ENCODE data around the gene GNAT3.

Gene GNAT3

GRCh38 chr7:80550005-80550404 is 38.1 kb upstream of the GNAT3 start:
- DNase-seq (no peak), ATAC-seq (ENCODE audit: insufficient read depth, low read depth) (no peak)
- no peak for TF ChIP-seq CTCF (IDR thresholded peaks at IDR 0.05; ENCODE audit: borderline replicate concordance, extremely low read depth, low read length, poor library complexity, severe bottlenecking)
- no peak for TF ChIP-seq EZH2 (IDR thresholded peaks at IDR 0.05; ENCODE audit: borderline replicate concordance, low read depth, low read length, severe bottlenecking)
- no peaks in the 10 kb centered on the region for H3K36me3 ChIP-seq (ENCODE audit: insufficient read depth, low read length)
- no peak overlapping the region for H3K4me2 ChIP-seq (ENCODE audit: insufficient read depth, low read length)
- H3K4me1 ChIP-seq (ENCODE audit: insufficient read depth, low read length), result no peaks in the 10 kb centered on the region
- no peaks in the 10 kb centered on the region for H3K27me3 ChIP-seq (ENCODE audit: insufficient read depth, low read length, poor library complexity)
- H3K9ac ChIP-seq (ENCODE audit: low read depth, low read length), result no peak overlapping the region
- H4K20me1 ChIP-seq (ENCODE audit: insufficient read depth, low read length), result no peaks in the 10 kb centered on the region
- no peaks in the 10 kb centered on the region for H3K79me2 ChIP-seq (ENCODE audit: insufficient read depth, low read length)
- no peak overlapping the region for H3K4me3 ChIP-seq (ENCODE audit: low read depth in 1 of 2, low read length in 2 of 2)
- H3K9me3 ChIP-seq (ENCODE audit: insufficient read depth, low read length, severe bottlenecking), result no peaks in the 10 kb centered on the region
- no peak overlapping the region for H2AFZ ChIP-seq (ENCODE audit: low read depth, low read length)
- no peak overlapping the region for H3K27ac ChIP-seq (ENCODE audit: low read length)

DNA sequence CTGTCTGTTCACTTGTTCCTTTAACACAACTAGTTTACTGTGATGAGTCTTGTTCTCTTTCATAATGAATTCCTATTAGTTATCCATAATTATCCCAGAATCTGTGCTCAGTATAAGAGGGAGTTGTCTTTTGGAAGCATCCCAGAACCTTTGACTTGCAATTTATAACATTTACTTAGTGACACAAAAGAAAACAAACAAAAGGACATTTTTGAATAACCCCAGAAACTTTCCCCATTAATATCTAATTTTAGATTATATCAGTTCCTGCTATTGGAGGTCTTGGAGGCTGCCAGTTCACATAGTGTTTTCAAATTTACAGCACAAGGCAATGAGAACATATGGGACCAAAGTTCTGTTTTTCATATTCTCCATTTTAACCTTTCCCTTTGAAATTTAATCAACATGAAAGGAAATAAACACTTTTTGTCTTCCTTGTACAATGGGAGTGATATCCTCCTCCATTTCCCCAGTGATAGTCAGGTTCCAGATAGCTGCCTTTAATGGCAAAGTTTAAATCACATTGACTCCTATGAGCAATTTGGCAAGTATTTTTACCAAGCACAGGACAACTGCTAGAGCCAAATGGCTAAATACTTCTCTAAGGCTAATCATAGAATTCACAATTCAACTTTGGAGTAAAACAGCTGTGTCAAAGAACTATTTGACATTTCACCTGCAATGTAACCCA is 37.1 kb upstream of the GNAT3 start:
- Histone ChIP-seq H3K36me3 (ENCODE audit: insufficient read depth, low read length) (no peaks in the 10 kb centered on the region), H4K20me1 (ENCODE audit: insufficient read depth, low read length) (no peaks in the 10 kb centered on the region), H3K79me2 (ENCODE audit: insufficient read depth, low read length) (no peaks in the 10 kb centered on the region), H3K27me3 (ENCODE audit: insufficient read depth, low read length, poor library complexity) (no peaks in the 10 kb centered on the region), H3K9ac (ENCODE audit: low read depth, low read length) (no peak overlapping the region), H3K9me3 (ENCODE audit: insufficient read depth, low read length, severe bottlenecking) (no peaks in the 10 kb centered on the region), H2AFZ (ENCODE audit: low read depth, low read length) (no peak overlapping the region), H3K4me2 (ENCODE audit: insufficient read depth, low read length) (no peak overlapping the region), H3K4me1 (ENCODE audit: insufficient read depth, low read length) (no peaks in the 10 kb centered on the region), H3K4me3 (ENCODE audit: low read depth in 1 of 2, low read length in 2 of 2) (no peak overlapping the region), H3K27ac (ENCODE audit: low read length) (no peak overlapping the region)
- TF ChIP-seq CTCF (IDR thresholded peaks at IDR 0.05; ENCODE audit: borderline replicate concordance, extremely low read depth, low read length, poor library complexity, severe bottlenecking) (no peak), EZH2 (IDR thresholded peaks at IDR 0.05; ENCODE audit: borderline replicate concordance, low read depth, low read length, severe bottlenecking) (no peak)
- no peak for ATAC-seq (ENCODE audit: insufficient read depth, low read depth)
- DNase-seq, result no peak

DNA sequence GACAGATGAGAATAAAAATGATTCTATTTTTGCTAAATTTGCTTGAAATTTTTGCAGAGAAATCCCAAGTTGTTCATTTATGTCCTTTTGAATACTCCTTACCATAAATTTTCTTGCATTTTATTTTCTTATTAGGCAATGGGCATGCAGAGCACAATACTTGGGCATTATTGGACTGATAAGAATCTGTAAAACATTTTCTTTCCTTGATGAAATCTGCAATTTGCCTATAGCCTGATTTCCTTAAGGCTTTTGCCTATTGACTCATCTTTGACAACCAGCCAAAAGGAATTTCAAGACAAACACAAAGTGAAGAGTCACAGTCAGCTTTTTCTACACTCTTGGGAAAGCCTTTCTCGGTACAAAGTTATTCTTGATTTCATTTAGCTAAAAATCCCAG is 30.5 kb upstream of the GNAT3 start:
- Histone ChIP-seq H3K4me2 (ENCODE audit: insufficient read depth, low read length) (no peak overlapping the region), H3K9ac (ENCODE audit: low read depth, low read length) (no peak overlapping the region), H3K79me2 (ENCODE audit: insufficient read depth, low read length) (no peaks in the 10 kb centered on the region), H3K4me3 (ENCODE audit: low read depth in 1 of 2, low read length in 2 of 2) (no peak overlapping the region), H4K20me1 (ENCODE audit: insufficient read depth, low read length) (no peaks in the 10 kb centered on the region), H2AFZ (ENCODE audit: low read depth, low read length) (no peak overlapping the region), H3K4me1 (ENCODE audit: insufficient read depth, low read length) (no peaks in the 10 kb centered on the region), H3K36me3 (ENCODE audit: insufficient read depth, low read length) (no peaks in the 10 kb centered on the region), H3K27me3 (ENCODE audit: insufficient read depth, low read length, poor library complexity) (no peaks in the 10 kb centered on the region), H3K9me3 (ENCODE audit: insufficient read depth, low read length, severe bottlenecking) (no peaks in the 10 kb centered on the region), H3K27ac (ENCODE audit: low read length) (no peak overlapping the region)
- ATAC-seq (ENCODE audit: insufficient read depth, low read depth), result no peak
- DNase-seq, result no peak
- TF ChIP-seq EZH2 (IDR thresholded peaks at IDR 0.05; ENCODE audit: borderline replicate concordance, low read depth, low read length, severe bottlenecking), result no peak
- no peak for TF ChIP-seq CTCF (IDR thresholded peaks at IDR 0.05; ENCODE audit: borderline replicate concordance, extremely low read depth, low read length, poor library complexity, severe bottlenecking)

All from DND-41 (cell line).